Endothelial cell of umbilical vein (primary cell): Measurements from ENCODE around the gene KLF16. TPM values are rescaled to one million over a fixed set of nuclear protein-coding genes. Genes with fewer than 3 reads are reported as not detected.

Source experiments
- BruUV-seq: library from RNA; stranded (reverse); fragments of 400-500 nt; replicated peaks from 2 replicates; lab custom pipeline; 2021; lab: Mats Ljungman, UMichigan
- CTCF ChIA-PET: fragments of 300-600, 350-600 bp; sonication (Branson Sonifier 250); formaldehyde crosslinking; loops from one replicate; lab custom pipeline; 2021; ENCODE audit warnings: antibody characterized with exemption, inconsistent platforms; lab: Charles Lee
- POLR2A ChIA-PET: fragments of 300-600, 350-600 bp; sonication (Branson Sonifier 250); formaldehyde crosslinking; loops from one replicate; lab custom pipeline; 2021; ENCODE audit warnings: antibody characterized with exemption, inconsistent platforms; lab: Charles Lee
- DNase-seq: peaks from one replicate; pipeline ENCODE4 v3.0.0-alpha.2; 2011; ENCODE audit warnings: low read depth, low spot score
- FAIRE-seq: peaks from 2 replicates; lab custom pipeline; 2011; peaks lifted over from hg19 to GRCh38; lab: Jason Lieb, UNC
- H2AFZ ChIP-seq: 2 replicates; pipeline ENCODE4 v1.6.0; 2012; ENCODE audit warnings: low read depth, low read length, control low read depth, inconsistent platforms
- H3K27ac ChIP-seq: 2 replicates; pipeline ENCODE4 v1.5.1; 2011; ENCODE audit warnings: low read depth, mild to moderate bottlenecking, control low read depth, low read length, moderate library complexity; ENCODE audit not compliant: insufficient read depth
- H3K27me3 ChIP-seq, 2 experiments: 2 replicates each; pipeline versions ENCODE4 v1.6.0 to v1.6.1; 2011; ENCODE audit warnings: low read length in 2 of 2, mixed read lengths in 1 of 2; ENCODE audit not compliant: control insufficient read depth in 2 of 2, insufficient read depth in 2 of 2
- H3K36me3 ChIP-seq, 2 experiments: 2 replicates in 1 of 2; 3 replicates in 1 of 2; pipeline ENCODE4 v1.5.1; 2011; ENCODE audit warnings: low read length in 2 of 2, mild to moderate bottlenecking in 1 of 2, moderate library complexity in 1 of 2; ENCODE audit not compliant: control insufficient read depth in 2 of 2, insufficient read depth in 2 of 2; ENCODE audit errors: extremely low read depth in 1 of 2
- H3K4me1 ChIP-seq: 3 replicates; pipeline ENCODE4 v1.5.1; 2011; ENCODE audit warnings: mild to moderate bottlenecking, low read length; ENCODE audit not compliant: control insufficient read depth, insufficient read depth; ENCODE audit errors: extremely low read depth
- H3K4me2 ChIP-seq: 2 replicates; pipeline ENCODE4 v1.6.1; 2011; ENCODE audit warnings: low read length, control low read depth, mixed read lengths; ENCODE audit not compliant: insufficient read depth
- H3K4me3 ChIP-seq, 3 experiments: fragments of 200-600 bp in 1 of 3; sonication (generic), shearing (Covaris generic) in 1 of 3; replicated peaks in 1 of 3; 2 replicates each; pipeline ENCODE4 v1.5.1; 2011 to 2016; ENCODE audit warnings: control low read depth in 3 of 3, low read length in 3 of 3, mild to moderate bottlenecking in 2 of 3, inconsistent platforms in 1 of 3, low read depth in 1 of 3, moderate library complexity in 1 of 3; ENCODE audit not compliant: insufficient read depth in 1 of 3
- H3K79me2 ChIP-seq: 2 replicates; pipeline ENCODE4 v1.6.0; 2012; ENCODE audit warnings: low read length, inconsistent platforms; ENCODE audit not compliant: control insufficient read depth, insufficient read depth
- H3K9ac ChIP-seq: replicated peaks from 2 replicates; pipeline ENCODE3; 2011; ENCODE audit warnings: low read length, control low read depth; ENCODE audit not compliant: insufficient read depth; ENCODE audit errors: extremely low read depth
- H3K9me1 ChIP-seq: replicated peaks from 3 replicates; pipeline ENCODE4 v1.6.0; 2011; ENCODE audit warnings: mild to moderate bottlenecking, low read length; ENCODE audit not compliant: control insufficient read depth, insufficient read depth; ENCODE audit errors: extremely low read depth
- H3K9me3 ChIP-seq: replicated peaks from 2 replicates; pipeline ENCODE4 v1.5.1; 2012; ENCODE audit warnings: low read length, inconsistent platforms; ENCODE audit not compliant: control insufficient read depth, insufficient read depth
- H4K20me1 ChIP-seq: replicated peaks from 2 replicates; pipeline ENCODE3; 2011; ENCODE audit warnings: mild to moderate bottlenecking, low read length; ENCODE audit not compliant: control insufficient read depth, insufficient read depth; ENCODE audit errors: extremely low read depth
- CTCF ChIP-seq, 2 donors: IDR thresholded peaks; 1 replicate in 1 of 2; 2 replicates in 1 of 2; pipeline ENCODE4 v1.5.1; 2011; ENCODE audit warnings: low read length in 2 of 2, mild to moderate bottlenecking in 2 of 2, moderate library complexity in 2 of 2, control low read depth in 1 of 2, inconsistent platforms in 1 of 2, low read depth in 1 of 2; ENCODE audit not compliant: insufficient read depth in 1 of 2; ENCODE audit errors: extremely low read depth in 1 of 2
- EZH2 ChIP-seq: IDR thresholded peaks from 2 replicates; pipeline ENCODE4 v1.6.1; 2012; ENCODE audit warnings: borderline replicate concordance, low read depth, mild to moderate bottlenecking, moderate library complexity, low read length, inconsistent platforms; ENCODE audit not compliant: severe bottlenecking
- FOS ChIP-seq: IDR thresholded peaks from 2 replicates; pipeline ENCODE4 v1.6.1; 2011; ENCODE audit warnings: mild to moderate bottlenecking, low read length, moderate library complexity, borderline replicate concordance; ENCODE audit not compliant: insufficient read depth
- GATA2 ChIP-seq: IDR thresholded peaks from 2 replicates; pipeline ENCODE4 v1.7.0; 2011; ENCODE audit warnings: low read depth, mild to moderate bottlenecking, moderate library complexity, mixed read lengths, low read length; ENCODE audit not compliant: insufficient read length, insufficient read depth
- JUN ChIP-seq: IDR thresholded peaks from 2 replicates; pipeline ENCODE4 v1.6.1; 2011; ENCODE audit warnings: borderline replicate concordance, low read depth; ENCODE audit not compliant: insufficient read length, insufficient read depth
- MAX ChIP-seq: IDR thresholded peaks from 2 replicates; pipeline ENCODE4 v1.6.1; 2011; ENCODE audit not compliant: insufficient read depth, insufficient read length
- POLR2A ChIP-seq: IDR thresholded peaks from 2 replicates; pipeline ENCODE4 v1.6.1; 2012; ENCODE audit warnings: low read depth, mild to moderate bottlenecking, control low read depth, low read length
- dilution Hi-C: fragments of 300-500 bp; cut with MboI; formaldehyde crosslinking; loops from one replicate; pipeline ENCODE4 v1.15.0; 2019; ENCODE audit warnings: low sequenced_read_pairs; ENCODE audit not compliant: extremely low pct_ligation_motif_present
- intact Hi-C: fragments of 100-400 bp; cut with micrococcal nuclease; formaldehyde crosslinking; loops from one replicate; pipeline ENCODE4 v1.10.0; 2022
- polyA plus RNA-seq, 4 experiments: library from polyadenylated mRNA; depleted of rRNA in 3 of 4; stranded (reverse) in 3 of 4; unstranded in 1 of 4; fragments of >200 nt; gene quantifications; 2 replicates each; pipeline versions ENCODE4 v1.2.1 to v1.2.3, GENCODE V29; 2011 to 2012; ENCODE audit warnings: missing spikeins in 1 of 4
- total RNA-seq: library from RNA; stranded (reverse); gene quantifications from 2 replicates; pipeline ENCODE4 v1.2.3, GENCODE V29; 2021

Gene KLF16
- total and polyA plus RNA-seq, 2 donors (not counting 3 experiments of a cell fraction or from before 2014, with no cell fraction given), result 11.6 to 36.6 TPM

GRCh38 chr19:1826557-1827521 is 36.5 kb downstream of the KLF16 start:
- DNase-seq (no peak), FAIRE-seq (no peak)
- Histone ChIP-seq H4K20me1 (no peaks in the 10 kb centered on the region), H3K4me1 (no peaks in the 10 kb centered on the region), H3K4me3 (no peak overlapping the region), H3K79me2 (peaks cover 12% of the 10 kb centered on the region), H3K9ac (no peak overlapping the region), H3K4me2 (no peak overlapping the region), H3K9me3 (no peaks in the 10 kb centered on the region), H3K36me3 (peaks cover 0 to 25% of the 10 kb centered on the region in 2 experiments), H3K27me3 (no peaks in the 10 kb centered on the region), H3K27ac (no peak overlapping the region), H2AFZ (no peak overlapping the region), H3K9me1 (no peaks in the 10 kb centered on the region)
- no TSS peak for BruUV-seq
- TF ChIP-seq GATA2 (no peak), MAX (no peak), EZH2 (no peak), CTCF (IDR thresholded peaks at IDR 0.05; ENCODE audit: extremely low read depth in 1 of 2, insufficient read depth in 1 of 2, low read depth in 1 of 2, low read length in 2 of 2) (no peak), JUN (no peak), FOS (no peak), POLR2A (no peak)
- CTCF ChIA-PET, result interaction anchor here (0.8 to 4.6 kb wide), 39 partner anchors 8 to 329 kb away, joined by 3 to 83 read pairs (median 5); no protein-coding TSS in a partner anchor
- dilution Hi-C loops, result no loop called here
- intact Hi-C loops, result loop anchor here (1.0 to 5.0 kb wide), 2 partner anchors 13 to 40 kb away; no protein-coding TSS in a partner anchor
- POLR2A ChIA-PET, result interaction anchor here (0.6 kb wide), 1 partner anchor 523 kb away, joined by 9 read pairs; no protein-coding TSS in a partner anchor
